H1 (cell line): ENCODE data around the gene NEFH. TPM values are rescaled to one million over a fixed set of nuclear protein-coding genes. Genes with fewer than 3 reads are reported as not detected.

ENCODE experiments used
- CHD7 ChIP-seq: fragments of 300-600 bp; sonication (generic); IDR thresholded peaks from 2 replicates; pipeline ENCODE4 v1.7.1; 2012; ENCODE audit warnings: low read length, moderate library complexity, mild to moderate bottlenecking, inconsistent platforms; ENCODE audit not compliant: insufficient replicate concordance
- CTBP2 ChIP-seq: IDR thresholded peaks from 2 replicates; pipeline ENCODE4 v1.7.0; 2011; ENCODE audit warnings: borderline replicate concordance, mild to moderate bottlenecking, moderate library complexity, mixed read lengths, low read length; ENCODE audit not compliant: insufficient read depth, insufficient read length
- EGR1 ChIP-seq: IDR thresholded peaks from 2 replicates; pipeline ENCODE4 v1.6.1; 2011; ENCODE audit warnings: low read depth, low read length, borderline replicate concordance
- FOSL1 ChIP-seq: IDR thresholded peaks from 2 replicates; pipeline ENCODE4 v1.6.1; 2011; ENCODE audit warnings: mild to moderate bottlenecking, low read depth, low read length, moderate library complexity; ENCODE audit not compliant: insufficient read depth
- JUND ChIP-seq: IDR thresholded peaks from 2 replicates; pipeline ENCODE4 v1.6.1; 2011; ENCODE audit warnings: mild to moderate bottlenecking, improper control_type of control experiment, low read length
- KDM1A ChIP-seq: fragments of 200-600, 300-600 bp; sonication (generic); IDR thresholded peaks from 2 replicates; pipeline ENCODE4 v1.7.1; 2016; ENCODE audit warnings: mild to moderate bottlenecking, low read length, borderline replicate concordance
- RAD21 ChIP-seq, 2 experiments: IDR thresholded peaks in 1 of 2; conservative IDR thresholded peaks in 1 of 2; 2 replicates each; pipeline ENCODE4 v1.6.1; 2011; ENCODE audit warnings: low read depth in 2 of 2, low read length in 2 of 2, improper control_type of control experiment in 1 of 2, inconsistent platforms in 1 of 2, mild to moderate bottlenecking in 1 of 2, moderate library complexity in 1 of 2
- TAF1 ChIP-seq: IDR thresholded peaks from 2 replicates; pipeline ENCODE4 v1.6.1; 2011; ENCODE audit warnings: mild to moderate bottlenecking, low read depth, low read length
- TEAD4 ChIP-seq: IDR thresholded peaks from 2 replicates; pipeline ENCODE4 v1.6.1; 2012; ENCODE audit warnings: low read depth, low read length, inconsistent platforms, mixed read lengths
- ZNF274 ChIP-seq: IDR thresholded peaks from 2 replicates; pipeline ENCODE4 v1.7.0; 2012; ENCODE audit warnings: low read length, borderline replicate concordance; ENCODE audit errors: extremely low read depth
- polyA plus RNA-seq, 7 experiments: library from polyadenylated mRNA; depleted of rRNA in 3 of 7; stranded (reverse) in 5 of 7; unstranded in 2 of 7; fragments of >200 nt in 5 of 7; fragments of 200-250 nt in 2 of 7; gene quantifications; 1 replicate in 5 of 7; 2 replicates in 1 of 7; 4 replicates in 1 of 7; pipeline versions ENCODE4 v1.2.1 to v1.2.3, GENCODE V29; 2011 to 2013; ENCODE audit warnings: missing spikeins in 2 of 7, mixed read lengths in 2 of 7
- total RNA-seq: library from RNA; stranded (reverse); fragmentation: NEBNext Ultra II Directional; extraction: Animal tissue kit (Norgen Biotek cat#: 25700); gene quantifications from 2 replicates; pipeline ENCODE4 v1.2.1, GENCODE V29; 2021

NEFH gene
- total and polyA plus RNA-seq, 2 of the 8 experiments (the other 6 are each of a cell fraction or from before 2014, with no cell fraction given) = 0.57 to 2.3 TPM

GRCh38 chr22:29480512-29481264 is 670 bp downstream of the NEFH start (continued):
- TF ChIP-seq CHD7 (no peak), ZNF274 (no peak), EGR1 (no peak), RAD21 (IDR thresholded peaks at IDR 0.05 in 1 of 2, conservative IDR thresholded peaks at IDR 0.05 in 1 of 2; ENCODE audit: low read depth in 2 of 2, low read length in 2 of 2) (peak; percentile 35 to 53), JUND (no peak), CTBP2 (no peak), KDM1A (no peak), FOSL1 (no peak), TAF1 (0 out of 2 replicates have a peak, but pooled peaks have one; percentile 15), TEAD4 (peak; percentile 15; the same call in 1 of the 2 replicates)
